ENCODE measurements around the gene EPHA5.

DNA sequence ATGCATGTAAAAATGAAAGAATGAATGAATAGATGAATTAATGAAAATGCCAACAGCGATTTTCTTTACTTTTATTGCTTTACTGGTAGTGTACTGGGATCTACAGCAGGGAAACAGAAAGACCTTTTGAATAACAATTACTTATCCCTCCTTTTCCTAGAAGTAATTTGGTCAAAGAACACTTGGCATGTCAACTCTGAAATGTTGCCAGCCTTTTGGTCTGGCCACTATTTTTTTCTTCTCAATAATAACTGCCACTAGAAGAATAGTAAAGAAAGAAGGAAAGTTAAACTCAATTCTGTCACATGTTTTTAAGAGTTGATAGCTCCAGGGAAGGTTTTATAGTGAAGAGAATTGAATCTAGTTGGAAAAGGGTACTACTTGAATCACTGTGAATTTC, 52.9 kb downstream of the EPHA5 start:
- no peak for TF ChIP-seq POLR2AphosphoS5 (IDR thresholded peaks at IDR 0.05; ENCODE audit: low read depth, low read length)
- TF ChIP-seq POLR2A (IDR thresholded peaks at IDR 0.05; ENCODE audit: low read depth, low read length), result no peak
- no peak for TF ChIP-seq PAX5 (IDR thresholded peaks at IDR 0.05; ENCODE audit: insufficient read depth, low read length, severe bottlenecking)
- TF ChIP-seq TAF1 (IDR thresholded peaks at IDR 0.05; ENCODE audit: low read depth, low read length), result no peak
- TF ChIP-seq SPI1 (IDR thresholded peaks at IDR 0.05; ENCODE audit: low read depth, low read length), result no peak
- no peak for TF ChIP-seq POU2F2 (IDR thresholded peaks at IDR 0.05; ENCODE audit: low read depth, low read length)

Data from GM12891 (cell line).